Uterus (tissue), 2 donors: Measurements from ENCODE around the gene HYCC1.

Source experiments
- POLR2A ChIP-seq, 2 donors: fragments of 450-650 bp; IDR thresholded peaks; one replicate each; pipeline ENCODE4 v1.6.1; 2016; ENCODE audit warnings: antibody characterized with exemption in 2 of 2, mild to moderate bottlenecking in 1 of 2, moderate library complexity in 1 of 2
- TF ChIP-seq, protein P1 (sequence below), 4 experiments: fragments of 200-600 bp in 2 of 4; fragments of 450-650 bp in 2 of 4; sonication (generic) in 2 of 4; IDR thresholded peaks; one replicate each; pipeline ENCODE4 v1.5.1; 2016 to 2019; ENCODE audit warnings: antibody characterized with exemption in 4 of 4, mild to moderate bottlenecking in 2 of 4, moderate library complexity in 1 of 4

- TF ChIP-seq, protein P1, sequence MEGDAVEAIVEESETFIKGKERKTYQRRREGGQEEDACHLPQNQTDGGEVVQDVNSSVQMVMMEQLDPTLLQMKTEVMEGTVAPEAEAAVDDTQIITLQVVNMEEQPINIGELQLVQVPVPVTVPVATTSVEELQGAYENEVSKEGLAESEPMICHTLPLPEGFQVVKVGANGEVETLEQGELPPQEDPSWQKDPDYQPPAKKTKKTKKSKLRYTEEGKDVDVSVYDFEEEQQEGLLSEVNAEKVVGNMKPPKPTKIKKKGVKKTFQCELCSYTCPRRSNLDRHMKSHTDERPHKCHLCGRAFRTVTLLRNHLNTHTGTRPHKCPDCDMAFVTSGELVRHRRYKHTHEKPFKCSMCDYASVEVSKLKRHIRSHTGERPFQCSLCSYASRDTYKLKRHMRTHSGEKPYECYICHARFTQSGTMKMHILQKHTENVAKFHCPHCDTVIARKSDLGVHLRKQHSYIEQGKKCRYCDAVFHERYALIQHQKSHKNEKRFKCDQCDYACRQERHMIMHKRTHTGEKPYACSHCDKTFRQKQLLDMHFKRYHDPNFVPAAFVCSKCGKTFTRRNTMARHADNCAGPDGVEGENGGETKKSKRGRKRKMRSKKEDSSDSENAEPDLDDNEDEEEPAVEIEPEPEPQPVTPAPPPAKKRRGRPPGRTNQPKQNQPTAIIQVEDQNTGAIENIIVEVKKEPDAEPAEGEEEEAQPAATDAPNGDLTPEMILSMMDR (IDR thresholded peaks at IDR 0.05): no peak
- no peak for TF ChIP-seq POLR2A (IDR thresholded peaks at IDR 0.05)
Observed at GRCh38 chr7:23022258-23022769, 8.4 kb upstream of the HYCC1 start.
